Uterus (tissue), 2 donors: ENCODE results near the gene TRMT6.

ENCODE experiments used
- POLR2A ChIP-seq, 2 donors: fragments of 450-650 bp; IDR thresholded peaks; one replicate each; pipeline ENCODE4 v1.6.1; 2016; ENCODE audit warnings: antibody characterized with exemption in 2 of 2, mild to moderate bottlenecking in 1 of 2, moderate library complexity in 1 of 2
- TF ChIP-seq, protein P1 (sequence below), 4 experiments: fragments of 200-600 bp in 2 of 4; fragments of 450-650 bp in 2 of 4; sonication (generic) in 2 of 4; IDR thresholded peaks; one replicate each; pipeline ENCODE4 v1.5.1; 2016 to 2019; ENCODE audit warnings: antibody characterized with exemption in 4 of 4, mild to moderate bottlenecking in 2 of 4, moderate library complexity in 1 of 4

DNA sequence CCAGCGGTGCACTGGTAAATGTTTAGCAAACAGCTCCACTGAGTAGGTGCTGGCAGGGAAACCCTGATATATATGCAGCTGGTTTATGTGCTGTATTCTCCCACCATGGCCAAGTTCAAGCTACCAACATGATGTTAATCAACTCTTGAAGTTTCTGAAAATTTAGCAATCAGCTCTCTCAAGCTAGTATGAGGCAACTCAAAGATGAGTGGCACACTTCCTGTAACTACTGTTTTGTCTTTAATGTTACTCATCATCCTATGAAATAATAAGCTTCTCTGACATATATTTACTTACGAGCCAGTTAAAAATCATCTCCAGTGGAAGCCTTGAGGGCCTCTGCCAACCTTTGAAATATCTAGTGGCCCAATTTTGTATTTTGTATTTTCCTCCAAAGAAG is 54.7 kb downstream of the TRMT6 start:
- TF ChIP-seq, protein P1, sequence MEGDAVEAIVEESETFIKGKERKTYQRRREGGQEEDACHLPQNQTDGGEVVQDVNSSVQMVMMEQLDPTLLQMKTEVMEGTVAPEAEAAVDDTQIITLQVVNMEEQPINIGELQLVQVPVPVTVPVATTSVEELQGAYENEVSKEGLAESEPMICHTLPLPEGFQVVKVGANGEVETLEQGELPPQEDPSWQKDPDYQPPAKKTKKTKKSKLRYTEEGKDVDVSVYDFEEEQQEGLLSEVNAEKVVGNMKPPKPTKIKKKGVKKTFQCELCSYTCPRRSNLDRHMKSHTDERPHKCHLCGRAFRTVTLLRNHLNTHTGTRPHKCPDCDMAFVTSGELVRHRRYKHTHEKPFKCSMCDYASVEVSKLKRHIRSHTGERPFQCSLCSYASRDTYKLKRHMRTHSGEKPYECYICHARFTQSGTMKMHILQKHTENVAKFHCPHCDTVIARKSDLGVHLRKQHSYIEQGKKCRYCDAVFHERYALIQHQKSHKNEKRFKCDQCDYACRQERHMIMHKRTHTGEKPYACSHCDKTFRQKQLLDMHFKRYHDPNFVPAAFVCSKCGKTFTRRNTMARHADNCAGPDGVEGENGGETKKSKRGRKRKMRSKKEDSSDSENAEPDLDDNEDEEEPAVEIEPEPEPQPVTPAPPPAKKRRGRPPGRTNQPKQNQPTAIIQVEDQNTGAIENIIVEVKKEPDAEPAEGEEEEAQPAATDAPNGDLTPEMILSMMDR (IDR thresholded peaks at IDR 0.05): no peak
- TF ChIP-seq POLR2A (IDR thresholded peaks at IDR 0.05): no peak
